ENCODE results near the gene CYBA. TPM values are rescaled to one million over a fixed set of nuclear protein-coding genes. Genes with fewer than 3 reads are reported as not detected.

CYBA gene
- total and polyA plus RNA-seq, 9 of the 15 experiments (the other 6 are each of a cell fraction or from before 2014, with no cell fraction given): 0.34 to 683 (median 93.0) TPM

GRCh38 chr16:88628512-88628974, 22.3 kb downstream of the CYBA start (continued):
- TF ChIP-seq, protein P1, sequence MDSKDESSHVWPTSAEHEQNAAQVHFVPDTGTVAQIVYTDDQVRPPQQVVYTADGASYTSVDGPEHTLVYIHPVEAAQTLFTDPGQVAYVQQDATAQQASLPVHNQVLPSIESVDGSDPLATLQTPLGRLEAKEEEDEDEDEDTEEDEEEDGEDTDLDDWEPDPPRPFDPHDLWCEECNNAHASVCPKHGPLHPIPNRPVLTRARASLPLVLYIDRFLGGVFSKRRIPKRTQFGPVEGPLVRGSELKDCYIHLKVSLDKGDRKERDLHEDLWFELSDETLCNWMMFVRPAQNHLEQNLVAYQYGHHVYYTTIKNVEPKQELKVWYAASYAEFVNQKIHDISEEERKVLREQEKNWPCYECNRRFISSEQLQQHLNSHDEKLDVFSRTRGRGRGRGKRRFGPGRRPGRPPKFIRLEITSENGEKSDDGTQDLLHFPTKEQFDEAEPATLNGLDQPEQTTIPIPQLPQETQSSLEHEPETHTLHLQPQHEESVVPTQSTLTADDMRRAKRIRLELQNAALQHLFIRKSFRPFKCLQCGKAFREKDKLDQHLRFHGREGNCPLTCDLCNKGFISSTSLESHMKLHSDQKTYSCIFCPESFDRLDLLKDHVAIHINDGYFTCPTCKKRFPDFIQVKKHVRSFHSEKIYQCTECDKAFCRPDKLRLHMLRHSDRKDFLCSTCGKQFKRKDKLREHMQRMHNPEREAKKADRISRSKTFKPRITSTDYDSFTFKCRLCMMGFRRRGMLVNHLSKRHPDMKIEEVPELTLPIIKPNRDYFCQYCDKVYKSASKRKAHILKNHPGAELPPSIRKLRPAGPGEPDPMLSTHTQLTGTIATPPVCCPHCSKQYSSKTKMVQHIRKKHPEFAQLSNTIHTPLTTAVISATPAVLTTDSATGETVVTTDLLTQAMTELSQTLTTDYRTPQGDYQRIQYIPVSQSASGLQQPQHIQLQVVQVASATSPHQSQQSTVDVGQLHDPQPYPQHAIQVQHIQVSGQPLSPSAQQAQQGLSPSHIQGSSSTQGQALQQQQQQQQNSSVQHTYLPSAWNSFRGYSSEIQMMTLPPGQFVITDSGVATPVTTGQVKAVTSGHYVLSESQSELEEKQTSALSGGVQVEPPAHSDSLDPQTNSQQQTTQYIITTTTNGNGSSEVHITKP (IDR thresholded peaks at IDR 0.05; ENCODE audit: partially characterized antibody): peak; percentile 35
- TF ChIP-seq KDM5B (IDR thresholded peaks at IDR 0.05; ENCODE audit: insufficient replicate concordance, low read depth, low read length) (peak; percentile 50), TCF3 (CRISPR knock-in tag; IDR thresholded peaks at IDR 0.05) (peak; percentile 33; the same call in 1 of the 2 replicates), NR2C2 (CRISPR knock-in tag; IDR thresholded peaks at IDR 0.05) (no peak), NR2C2 (tag; IDR thresholded peaks at IDR 0.05) (no peak), ZBTB34 (CRISPR knock-in tag; IDR thresholded peaks at IDR 0.05) (no peak), TCF7 (IDR thresholded peaks at IDR 0.05; ENCODE audit: borderline replicate concordance) (no peak), TAF9B (IDR thresholded peaks at IDR 0.05; ENCODE audit: partially characterized antibody) (no peak), SIX5 (IDR thresholded peaks at IDR 0.05; ENCODE audit: borderline replicate concordance in 1 of 2, insufficient read depth in 1 of 2, low read depth in 1 of 2, low read length in 2 of 2) (no peak), HDAC6 (IDR thresholded peaks at IDR 0.05; ENCODE audit: low read depth, low read length) (no peak), JUN (IDR thresholded peaks at IDR 0.05; ENCODE audit: borderline replicate concordance, low read depth, low read length) (0 out of 2 replicates have a peak, but pooled peaks have one; percentile 41), JUN (CRISPR knock-in tag; IDR thresholded peaks at IDR 0.05; ENCODE audit: borderline replicate concordance) (no peak), TCFL5 (CRISPR knock-in tag; conservative IDR thresholded peaks at IDR 0.05) (no peak), HEY1 (CRISPR knock-in tag; IDR thresholded peaks at IDR 0.05; ENCODE audit: borderline replicate concordance) (no peak), RBFOX2 (IDR thresholded peaks at IDR 0.05; ENCODE audit: low read depth, low read length) (peak; percentile 56), HDGF (IDR thresholded peaks at IDR 0.05) (peak; percentile 80)
- TF ChIP-seq, protein P2, sequence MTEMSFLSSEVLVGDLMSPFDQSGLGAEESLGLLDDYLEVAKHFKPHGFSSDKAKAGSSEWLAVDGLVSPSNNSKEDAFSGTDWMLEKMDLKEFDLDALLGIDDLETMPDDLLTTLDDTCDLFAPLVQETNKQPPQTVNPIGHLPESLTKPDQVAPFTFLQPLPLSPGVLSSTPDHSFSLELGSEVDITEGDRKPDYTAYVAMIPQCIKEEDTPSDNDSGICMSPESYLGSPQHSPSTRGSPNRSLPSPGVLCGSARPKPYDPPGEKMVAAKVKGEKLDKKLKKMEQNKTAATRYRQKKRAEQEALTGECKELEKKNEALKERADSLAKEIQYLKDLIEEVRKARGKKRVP (CRISPR knock-in tag; IDR thresholded peaks at IDR 0.05): no peak
- TF ChIP-seq, protein P3, sequence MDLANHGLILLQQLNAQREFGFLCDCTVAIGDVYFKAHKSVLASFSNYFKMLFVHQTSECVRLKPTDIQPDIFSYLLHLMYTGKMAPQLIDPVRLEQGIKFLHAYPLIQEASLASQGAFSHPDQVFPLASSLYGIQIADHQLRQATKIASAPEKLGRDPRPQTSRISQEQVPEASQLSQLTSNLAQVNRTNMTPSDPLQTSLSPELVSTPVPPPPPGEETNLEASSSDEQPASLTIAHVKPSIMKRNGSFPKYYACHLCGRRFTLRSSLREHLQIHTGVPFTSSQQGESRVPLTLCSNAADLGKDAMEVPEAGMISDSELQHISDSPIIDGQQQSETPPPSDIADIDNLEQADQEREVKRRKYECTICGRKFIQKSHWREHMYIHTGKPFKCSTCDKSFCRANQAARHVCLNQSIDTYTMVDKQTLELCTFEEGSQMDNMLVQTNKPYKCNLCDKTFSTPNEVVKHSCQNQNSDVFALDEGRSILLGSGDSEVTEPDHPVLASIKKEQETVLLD (IDR thresholded peaks at IDR 0.05): peak; percentile 42; the same call in 1 of the 2 replicates
- TF ChIP-seq, protein P4, sequence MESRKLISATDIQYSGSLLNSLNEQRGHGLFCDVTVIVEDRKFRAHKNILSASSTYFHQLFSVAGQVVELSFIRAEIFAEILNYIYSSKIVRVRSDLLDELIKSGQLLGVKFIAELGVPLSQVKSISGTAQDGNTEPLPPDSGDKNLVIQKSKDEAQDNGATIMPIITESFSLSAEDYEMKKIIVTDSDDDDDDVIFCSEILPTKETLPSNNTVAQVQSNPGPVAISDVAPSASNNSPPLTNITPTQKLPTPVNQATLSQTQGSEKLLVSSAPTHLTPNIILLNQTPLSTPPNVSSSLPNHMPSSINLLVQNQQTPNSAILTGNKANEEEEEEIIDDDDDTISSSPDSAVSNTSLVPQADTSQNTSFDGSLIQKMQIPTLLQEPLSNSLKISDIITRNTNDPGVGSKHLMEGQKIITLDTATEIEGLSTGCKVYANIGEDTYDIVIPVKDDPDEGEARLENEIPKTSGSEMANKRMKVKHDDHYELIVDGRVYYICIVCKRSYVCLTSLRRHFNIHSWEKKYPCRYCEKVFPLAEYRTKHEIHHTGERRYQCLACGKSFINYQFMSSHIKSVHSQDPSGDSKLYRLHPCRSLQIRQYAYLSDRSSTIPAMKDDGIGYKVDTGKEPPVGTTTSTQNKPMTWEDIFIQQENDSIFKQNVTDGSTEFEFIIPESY (CRISPR knock-in tag; IDR thresholded peaks at IDR 0.05): peak; percentile 72; the same call in 1 of the 2 replicates
